ENCODE results near the gene CDX1. TPM values are rescaled to one million over a fixed set of nuclear protein-coding genes. Genes with fewer than 3 reads are reported as not detected.

CDX1 gene
- total and polyA plus RNA-seq, 3 experiments from 2014 or later, result not detected

DNA sequence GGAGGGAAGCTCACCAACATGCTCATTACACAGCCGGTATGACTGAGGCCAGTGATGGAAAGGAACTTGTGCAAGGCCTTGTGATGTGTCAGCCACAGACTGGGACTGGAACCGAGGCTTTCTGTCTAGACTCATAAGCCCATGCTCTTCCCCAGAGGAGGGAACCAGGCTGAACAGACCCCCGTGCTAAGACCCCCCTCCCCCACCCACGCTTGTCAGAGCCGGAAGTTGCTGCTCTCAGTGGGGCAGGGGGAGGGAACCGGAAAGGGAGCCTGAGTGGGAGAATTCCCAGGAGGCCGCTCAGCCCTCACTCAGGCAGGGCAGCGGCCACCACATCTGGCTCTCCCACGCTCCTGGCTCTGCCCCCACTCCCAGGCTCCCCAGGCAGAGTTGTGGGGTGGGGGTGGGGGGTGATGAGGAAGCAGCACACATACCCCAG, 6.8 kb upstream of the CDX1 start:
- H3K4me3 Mint-ChIP-seq, result no peak overlapping the region
- CTCF ChIA-PET, result interaction anchor here (1.1 to 1.5 kb wide), 6 partner anchors 8 to 277 kb away, joined by 3 to 6 read pairs (median 4); no protein-coding TSS in a partner anchor
- H3K4me1 ChIP-seq (ENCODE audit: insufficient read depth, low read length), result peaks cover 6% of the 10 kb centered on the region
- POLR2A ChIA-PET, result no interaction called here
- no peak overlapping the region for H3K27ac Mint-ChIP-seq
- H3K27ac ChIP-seq (ENCODE audit: low read depth, low read length), result no peak overlapping the region
- peaks cover 11 to 15% of the 10 kb centered on the region in 2 donors for H3K27me3 Mint-ChIP-seq
- no peaks in the 10 kb centered on the region for H3K27me3 ChIP-seq (ENCODE audit: insufficient read depth, low read length, poor library complexity, severe bottlenecking)
- H3K4me1 Mint-ChIP-seq, result peaks cover 6 to 10% (median 7%) of the 10 kb centered on the region in 3 donors
- DNase-seq, result no peak
- H3K9me3 Mint-ChIP-seq, result no peaks in the 10 kb centered on the region
- H3K4me3 ChIP-seq (ENCODE audit: low read length), result no peak overlapping the region
- no peaks in the 10 kb centered on the region for H3K9me3 ChIP-seq (ENCODE audit: low read length)
- no peaks in the 10 kb centered on the region for H3K36me3 ChIP-seq (ENCODE audit: insufficient read depth, low read length)
- no peaks in the 10 kb centered on the region for H3K36me3 Mint-ChIP-seq

DNA sequence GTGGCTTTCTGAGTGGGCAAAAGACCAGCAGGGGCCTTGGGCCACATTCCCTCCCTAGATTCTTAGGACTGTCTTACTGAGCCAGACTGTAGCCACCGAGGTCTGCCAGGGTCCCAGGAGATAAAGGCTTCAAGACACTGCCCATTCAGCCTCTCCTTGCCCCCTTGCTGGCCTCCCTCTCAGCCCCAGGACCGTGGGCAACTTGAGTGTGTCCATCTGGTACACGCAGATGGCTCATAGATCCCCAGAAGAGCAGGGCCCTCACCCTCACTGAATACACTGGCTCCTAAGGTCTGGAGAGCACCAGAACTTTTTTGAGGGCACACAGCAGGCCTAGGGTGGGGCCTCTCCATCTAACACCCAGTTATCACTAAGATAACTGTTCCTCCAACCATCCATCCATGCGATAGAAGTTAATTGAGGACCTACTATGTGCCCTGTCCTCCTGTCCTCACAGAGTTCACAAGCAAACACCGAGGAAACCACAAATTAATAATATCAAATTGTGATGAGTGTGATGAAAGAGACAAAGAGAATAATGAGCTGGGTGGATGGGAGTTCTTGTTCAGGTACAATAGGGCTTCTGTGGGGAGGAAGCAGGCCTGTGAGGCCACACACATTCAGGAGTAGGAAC, 6.0 kb upstream of the CDX1 start:
- peaks cover 6 to 10% (median 7%) of the 10 kb centered on the region in 3 donors for H3K4me1 Mint-ChIP-seq
- POLR2A ChIA-PET, result no interaction called here
- H3K36me3 ChIP-seq (ENCODE audit: insufficient read depth, low read length), result no peaks in the 10 kb centered on the region
- no peaks in the 10 kb centered on the region for H3K9me3 Mint-ChIP-seq
- no peaks in the 10 kb centered on the region for H3K27me3 ChIP-seq (ENCODE audit: insufficient read depth, low read length, poor library complexity, severe bottlenecking)
- H3K27me3 Mint-ChIP-seq, result peaks cover 16 to 22% of the 10 kb centered on the region in 2 donors
- H3K27ac ChIP-seq (ENCODE audit: low read depth, low read length), result no peak overlapping the region
- peak overlapping the region in 1 of 7 donors; percentile 10 for H3K4me3 Mint-ChIP-seq
- no peak for DNase-seq
- no peaks in the 10 kb centered on the region for H3K36me3 Mint-ChIP-seq
- peaks cover 6% of the 10 kb centered on the region for H3K4me1 ChIP-seq (ENCODE audit: insufficient read depth, low read length)
- H3K4me3 ChIP-seq (ENCODE audit: low read length), result no peak overlapping the region
- H3K27ac Mint-ChIP-seq, result no peak overlapping the region
- no peaks in the 10 kb centered on the region for H3K9me3 ChIP-seq (ENCODE audit: low read length)
- CTCF ChIA-PET, result interaction anchor here (1.5 to 1.7 kb wide), 2 partner anchors 58 to 274 kb away, joined by 3 to 6 read pairs; no protein-coding TSS in a partner anchor

DNA sequence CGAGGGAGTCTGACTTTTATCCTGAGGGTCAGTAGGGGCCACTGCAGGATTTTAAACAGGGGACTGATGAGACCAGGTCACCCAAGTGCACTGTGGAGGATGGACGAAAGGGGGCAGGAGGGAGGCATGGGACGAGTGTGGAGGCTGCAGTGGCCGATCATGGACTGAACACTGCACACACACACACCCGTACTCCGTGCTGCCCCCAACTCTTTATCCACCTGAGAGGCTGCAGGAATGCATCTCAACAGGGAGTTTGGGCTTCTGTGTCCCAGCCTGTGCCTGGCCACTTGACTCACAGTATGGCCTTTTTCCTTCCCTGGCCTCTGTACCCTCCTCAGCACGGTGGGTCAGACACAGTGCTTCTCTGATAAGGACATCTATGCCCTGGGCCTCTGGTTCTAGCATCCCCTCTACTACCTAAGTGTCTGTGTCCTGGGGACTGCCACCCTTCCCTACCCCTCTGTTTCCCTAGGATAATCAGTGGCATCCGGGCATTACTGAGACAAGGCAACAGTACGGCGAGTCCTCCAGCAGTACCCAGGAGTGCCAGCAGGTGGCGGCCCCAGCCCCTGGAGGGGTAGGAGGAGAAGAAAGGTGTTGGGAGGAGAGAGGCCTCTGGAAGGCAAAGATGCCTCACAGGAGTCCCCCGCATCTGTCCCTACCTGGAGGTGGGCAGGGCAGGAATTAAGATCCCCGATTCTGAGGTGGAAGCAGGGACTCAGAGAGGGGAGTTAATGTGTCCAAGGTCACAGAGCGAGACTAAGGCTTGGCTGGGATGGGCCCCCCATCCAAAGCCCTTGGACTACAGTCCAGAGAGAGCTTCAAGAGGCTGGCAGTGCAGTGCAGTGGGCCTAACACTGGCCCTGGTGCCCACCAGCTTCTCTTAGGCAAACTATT, 5.1 kb upstream of the CDX1 start:
- POLR2A ChIA-PET, result no interaction called here
- Mint-ChIP-seq H3K36me3 (no peaks in the 10 kb centered on the region), H3K4me3 (no peak overlapping the region), H3K27ac (peak overlapping the region in 1 of 8 donors; percentile 29), H3K27me3 (peaks cover 23 to 24% of the 10 kb centered on the region in 2 donors), H3K9me3 (no peaks in the 10 kb centered on the region), H3K4me1 (peaks cover 0 to under 1% (median 0%) of the 10 kb centered on the region in 3 donors)
- no peaks in the 10 kb centered on the region for H3K4me1 ChIP-seq (ENCODE audit: insufficient read depth, low read length)
- H3K27me3 ChIP-seq (ENCODE audit: insufficient read depth, low read length, poor library complexity, severe bottlenecking), result no peaks in the 10 kb centered on the region
- DNase-seq, result peak; percentile 42 to 79 (median 61)
- no peak overlapping the region for H3K4me3 ChIP-seq (ENCODE audit: low read length)
- CTCF ChIA-PET, result interaction anchor here (0.9 to 2.2 kb wide), 8 partner anchors 11 to 279 kb away, joined by 3 to 13 read pairs (median 5); no protein-coding TSS in a partner anchor
- no peaks in the 10 kb centered on the region for H3K9me3 ChIP-seq (ENCODE audit: low read length)
- H3K36me3 ChIP-seq (ENCODE audit: insufficient read depth, low read length), result no peaks in the 10 kb centered on the region
- H3K27ac ChIP-seq (ENCODE audit: low read depth, low read length), result no peak overlapping the region

DNA sequence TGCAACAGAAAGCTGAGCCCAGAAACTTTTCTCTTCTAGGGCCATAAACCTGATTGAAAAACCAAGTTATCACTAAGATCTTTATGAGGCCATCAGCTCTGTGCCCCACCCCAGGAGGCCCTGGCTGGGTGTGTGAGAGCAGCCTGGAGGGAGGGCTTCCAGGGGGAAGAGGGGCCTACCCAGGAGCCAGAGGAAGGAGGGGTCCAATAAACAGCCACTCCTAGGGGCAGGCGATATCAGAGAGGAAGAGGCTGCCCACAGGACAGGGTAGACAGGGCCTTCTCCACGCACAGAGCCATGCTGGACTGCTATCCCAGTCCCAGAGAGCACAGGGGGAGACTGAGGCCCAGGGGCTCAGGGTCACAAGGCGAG, 4.5 kb upstream of the CDX1 start:
- Histone ChIP-seq H3K4me3 (ENCODE audit: low read length) (no peak overlapping the region), H3K27me3 (ENCODE audit: insufficient read depth, low read length, poor library complexity, severe bottlenecking) (no peaks in the 10 kb centered on the region), H3K4me1 (ENCODE audit: insufficient read depth, low read length) (no peaks in the 10 kb centered on the region), H3K9me3 (ENCODE audit: low read length) (no peaks in the 10 kb centered on the region), H3K36me3 (ENCODE audit: insufficient read depth, low read length) (no peaks in the 10 kb centered on the region), H3K27ac (ENCODE audit: low read depth, low read length) (no peak overlapping the region)
- Mint-ChIP-seq H3K4me3 (no peak overlapping the region), H3K36me3 (no peaks in the 10 kb centered on the region), H3K4me1 (no peaks in the 10 kb centered on the region), H3K27ac (no peak overlapping the region), H3K9me3 (no peaks in the 10 kb centered on the region), H3K27me3 (peaks cover 21 to 23% of the 10 kb centered on the region in 2 donors)
- DNase-seq, result no peak
- ChIA-PET CTCF (interaction anchor here (0.9 to 2.2 kb wide), 8 partner anchors 11 to 278 kb away, joined by 3 to 13 read pairs (median 4); no protein-coding TSS in a partner anchor), POLR2A (no interaction called here)

DNA sequence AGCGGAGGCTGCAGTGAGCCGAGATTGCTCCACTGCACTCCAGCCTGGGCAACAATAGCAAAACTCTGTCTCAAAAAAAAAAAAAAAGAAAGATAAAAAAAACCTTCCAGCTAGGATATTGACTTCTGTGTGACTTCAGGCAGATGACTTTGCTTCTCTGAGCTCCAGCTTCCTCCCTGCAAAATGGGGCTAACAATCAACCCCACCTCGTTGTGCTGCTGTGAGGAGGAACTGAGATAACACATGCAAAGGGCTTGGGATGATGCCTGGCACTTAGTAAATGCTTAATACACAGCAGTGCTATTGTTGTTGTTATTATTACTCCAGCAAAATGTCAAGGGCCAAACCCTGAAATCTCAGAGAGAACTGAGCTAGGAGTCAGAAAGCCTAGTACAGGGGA, 3.5 kb upstream of the CDX1 start:
- H3K36me3 ChIP-seq (ENCODE audit: insufficient read depth, low read length), result no peaks in the 10 kb centered on the region
- peaks cover 8% of the 10 kb centered on the region for H3K27me3 ChIP-seq (ENCODE audit: insufficient read depth, low read length, poor library complexity, severe bottlenecking)
- H3K4me1 ChIP-seq (ENCODE audit: insufficient read depth, low read length), result no peaks in the 10 kb centered on the region
- Mint-ChIP-seq H3K4me3 (no peak overlapping the region), H3K36me3 (no peaks in the 10 kb centered on the region), H3K27ac (no peak overlapping the region), H3K9me3 (no peaks in the 10 kb centered on the region), H3K4me1 (peaks cover 0 to 2% (median 0%) of the 10 kb centered on the region in 3 donors), H3K27me3 (peaks cover 22 to 23% of the 10 kb centered on the region in 2 donors)
- H3K4me3 ChIP-seq (ENCODE audit: low read length), result no peak overlapping the region
- no peak overlapping the region for H3K27ac ChIP-seq (ENCODE audit: low read depth, low read length)
- CTCF ChIA-PET, result interaction anchor here (0.8 to 2.2 kb wide), 8 partner anchors 10 to 271 kb away, joined by 3 to 13 read pairs (median 4); no protein-coding TSS in a partner anchor
- POLR2A ChIA-PET, result no interaction called here
- DNase-seq, result no peak
- no peaks in the 10 kb centered on the region for H3K9me3 ChIP-seq (ENCODE audit: low read length)

DNA sequence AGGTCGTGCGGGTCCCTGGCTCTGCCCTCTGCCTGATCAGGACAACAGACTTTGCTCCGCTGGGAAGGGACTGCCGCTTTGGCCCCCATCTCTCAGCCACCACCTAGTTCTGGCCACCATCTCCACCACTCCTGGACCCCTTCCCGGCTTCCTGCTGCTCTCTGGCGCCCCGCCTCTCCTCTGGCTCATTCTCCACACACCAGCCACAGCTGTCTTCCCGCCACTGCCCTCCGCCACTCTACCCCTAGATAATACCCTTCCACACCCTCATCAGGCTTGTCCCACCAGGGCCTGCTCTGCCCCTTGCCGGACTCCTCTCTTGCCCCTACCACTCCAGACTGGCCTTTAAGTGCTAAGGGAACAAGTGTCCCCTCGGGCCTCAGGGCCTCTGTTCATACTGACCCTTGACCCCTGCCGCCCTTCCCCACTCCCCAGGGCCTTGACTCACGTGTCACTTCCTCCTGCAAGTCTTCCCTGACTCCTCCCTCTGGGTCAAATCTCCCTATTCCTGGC, 3.0 kb upstream of the CDX1 start:
- Mint-ChIP-seq H3K36me3 (no peaks in the 10 kb centered on the region), H3K27me3 (peaks cover 26 to 28% of the 10 kb centered on the region in 2 donors), H3K27ac (no peak overlapping the region), H3K4me3 (no peak overlapping the region), H3K9me3 (no peaks in the 10 kb centered on the region), H3K4me1 (peaks cover 0 to 2% (median 0%) of the 10 kb centered on the region in 3 donors)
- CTCF ChIA-PET, result interaction anchor here (0.8 to 2.2 kb wide), 7 partner anchors 9 to 270 kb away, joined by 3 to 13 read pairs (median 4); no protein-coding TSS in a partner anchor
- Histone ChIP-seq H3K4me3 (ENCODE audit: low read length) (no peak overlapping the region), H3K27ac (ENCODE audit: low read depth, low read length) (no peak overlapping the region), H3K36me3 (ENCODE audit: insufficient read depth, low read length) (no peaks in the 10 kb centered on the region), H3K27me3 (ENCODE audit: insufficient read depth, low read length, poor library complexity, severe bottlenecking) (peaks cover 8% of the 10 kb centered on the region), H3K4me1 (ENCODE audit: insufficient read depth, low read length) (no peaks in the 10 kb centered on the region), H3K9me3 (ENCODE audit: low read length) (no peaks in the 10 kb centered on the region)
- no peak for DNase-seq
- POLR2A ChIA-PET, result no interaction called here

DNA sequence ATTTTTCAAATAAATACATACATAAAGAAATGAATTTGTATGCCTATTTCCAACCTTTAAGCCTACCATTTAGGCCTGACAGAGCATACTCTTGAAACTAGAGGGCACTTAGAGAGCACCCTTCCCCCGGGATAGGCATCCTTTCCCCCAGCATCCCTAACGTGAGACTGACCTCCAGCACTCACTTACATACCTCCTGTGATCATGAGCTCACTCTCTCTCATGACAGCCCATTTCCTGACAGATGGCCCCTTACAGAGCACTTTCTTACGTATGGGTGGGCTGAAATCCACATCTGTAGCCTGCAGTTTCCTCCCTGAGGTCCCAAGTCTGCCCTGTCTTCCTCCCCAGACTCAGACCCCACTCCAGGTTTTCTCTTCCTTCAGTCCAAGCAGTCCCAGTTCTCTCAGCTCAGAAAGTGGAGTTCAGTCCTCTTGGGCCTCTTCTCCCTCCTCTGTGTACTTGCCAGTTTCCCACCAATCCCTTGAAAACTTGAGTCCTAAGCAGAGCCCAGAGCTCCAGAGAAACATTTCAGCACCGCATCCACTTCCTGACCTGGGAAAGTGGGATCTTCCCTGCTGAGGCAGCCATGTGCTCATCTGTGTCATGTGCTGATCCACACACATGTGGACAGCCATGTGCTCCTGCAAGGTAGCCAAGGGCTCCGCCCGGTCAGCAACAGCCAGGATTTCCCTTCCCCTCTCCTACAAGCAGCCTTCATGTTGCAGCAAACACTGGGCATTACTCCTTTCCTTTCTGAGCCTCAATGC, 2.2 kb upstream of the CDX1 start:
- Mint-ChIP-seq H3K36me3 (no peaks in the 10 kb centered on the region), H3K9me3 (no peaks in the 10 kb centered on the region), H3K4me3 (peak overlapping the region in 1 of 7 donors; percentile 7), H3K4me1 (peaks cover 0 to 2% (median 0%) of the 10 kb centered on the region in 3 donors), H3K27ac (peak overlapping the region in 2 of 8 donors; percentile 31 to 48), H3K27me3 (peaks cover 25 to 35% of the 10 kb centered on the region in 2 donors)
- no peaks in the 10 kb centered on the region for H3K4me1 ChIP-seq (ENCODE audit: insufficient read depth, low read length)
- no peaks in the 10 kb centered on the region for H3K36me3 ChIP-seq (ENCODE audit: insufficient read depth, low read length)
- POLR2A ChIA-PET, result no interaction called here
- CTCF ChIA-PET, result interaction anchor here (1.5 to 1.8 kb wide), 2 partner anchors 11 to 66 kb away, joined by 4 to 5 read pairs; no protein-coding TSS in a partner anchor
- H3K27me3 ChIP-seq (ENCODE audit: insufficient read depth, low read length, poor library complexity, severe bottlenecking), result peaks cover 8% of the 10 kb centered on the region
- no peak overlapping the region for H3K4me3 ChIP-seq (ENCODE audit: low read length)
- no peak overlapping the region for H3K27ac ChIP-seq (ENCODE audit: low read depth, low read length)
- DNase-seq, result no peak
- no peaks in the 10 kb centered on the region for H3K9me3 ChIP-seq (ENCODE audit: low read length)

All from CD8-positive, alpha-beta memory T cell (primary cell).